Activated T-cell treated with anti-CD3 and anti-CD28 coated beads, Interleukin-2, amount 50 U/mL, for 24 hours (primary cell): ENCODE data around the gene PICALM.
A peak's percentile ranks its signal among the peaks of the same experiment; 100 is the strongest.
"Not testable (repeated sequence)": the region's sequence is repeated elsewhere in the genome, so short reads cannot be mapped to it uniquely, and the experiment has no call there.

Source experiments
- DNase-seq: peaks from one replicate; pipeline ENCODE4 v3.0.0-alpha.2; 2020
- H3K27ac Mint-ChIP-seq: 2 replicates; pipeline ENCODE4 v1.8.0; 2020; ENCODE audit warnings: mild to moderate bottlenecking, mixed read lengths
- H3K27me3 Mint-ChIP-seq: 2 replicates; pipeline ENCODE4 v1.8.0; 2020; ENCODE audit warnings: mixed read lengths
- H3K36me3 Mint-ChIP-seq: 2 replicates; pipeline ENCODE4 v1.8.0; 2020; ENCODE audit warnings: low read depth, mixed read lengths
- H3K4me1 Mint-ChIP-seq: 2 replicates; pipeline ENCODE4 v1.8.0; 2020; ENCODE audit warnings: low read depth, mixed read lengths
- H3K4me3 Mint-ChIP-seq: 2 replicates; pipeline ENCODE4 v1.8.0; 2020; ENCODE audit warnings: mild to moderate bottlenecking, moderate library complexity, mixed read lengths
- H3K9me3 Mint-ChIP-seq: 2 replicates; pipeline ENCODE4 v1.8.0; 2020; ENCODE audit warnings: mixed read lengths

PICALM gene

GRCh38 chr11:85939099-85940015 is 129.5 kb downstream of the PICALM start:
- DNase-seq, result no peak
- Mint-ChIP-seq H3K4me1 (peaks cover 13% of the 10 kb centered on the region), H3K27ac (peak overlapping the region; percentile 31), H3K27me3 (no peaks in the 10 kb centered on the region), H3K36me3 (no peaks in the 10 kb centered on the region), H3K9me3 (no peaks in the 10 kb centered on the region), H3K4me3 (no peak overlapping the region)

- no peak overlapping the region for H3K4me3 Mint-ChIP-seq
- no peak for DNase-seq
- H3K27me3 Mint-ChIP-seq, result peaks cover 3% of the 10 kb centered on the region
- H3K9me3 Mint-ChIP-seq, result no peaks in the 10 kb centered on the region
- peaks cover 13% of the 10 kb centered on the region for H3K4me1 Mint-ChIP-seq
- no peaks in the 10 kb centered on the region for H3K36me3 Mint-ChIP-seq
- H3K27ac Mint-ChIP-seq, result no peak overlapping the region
Observed at GRCh38 chr11:85937835-85938234, 131.0 kb downstream of the PICALM start.

GRCh38 chr11:85935751-85936150 is 133.1 kb downstream of the PICALM start:
- Mint-ChIP-seq H3K4me3 (no peak overlapping the region), H3K4me1 (peaks cover 13% of the 10 kb centered on the region), H3K27me3 (peaks cover 5% of the 10 kb centered on the region), H3K9me3 (no peaks in the 10 kb centered on the region), H3K27ac (no peak overlapping the region), H3K36me3 (no peaks in the 10 kb centered on the region)
- no peak for DNase-seq

- H3K4me1 Mint-ChIP-seq, result peaks cover 10% of the 10 kb centered on the region
- H3K36me3 Mint-ChIP-seq, result no peaks in the 10 kb centered on the region
- no peaks in the 10 kb centered on the region for H3K9me3 Mint-ChIP-seq
- peaks cover 5% of the 10 kb centered on the region for H3K27me3 Mint-ChIP-seq
- no peak overlapping the region for H3K27ac Mint-ChIP-seq
- DNase-seq, result no peak
- H3K4me3 Mint-ChIP-seq, result no peak overlapping the region
Observed at GRCh38 chr11:85934596-85935169, 134.2 kb downstream of the PICALM start.

GRCh38 chr11:85930879-85931366 is 138.0 kb downstream of the PICALM start:
- no peaks in the 10 kb centered on the region for H3K36me3 Mint-ChIP-seq
- no peak overlapping the region for H3K27ac Mint-ChIP-seq
- DNase-seq, result no peak
- no peak overlapping the region for H3K4me3 Mint-ChIP-seq
- H3K27me3 Mint-ChIP-seq, result peaks cover 24% of the 10 kb centered on the region
- peaks cover 2% of the 10 kb centered on the region for H3K9me3 Mint-ChIP-seq
- H3K4me1 Mint-ChIP-seq, result no peaks in the 10 kb centered on the region

- DNase-seq, H3K9me3 Mint-ChIP-seq, H3K36me3 Mint-ChIP-seq, H3K4me1 Mint-ChIP-seq, H3K27ac Mint-ChIP-seq, H3K4me3 Mint-ChIP-seq: not testable (repeated sequence)
- H3K27me3 Mint-ChIP-seq, result peaks cover 43% of the 10 kb centered on the region
Observed at GRCh38 chr11:85926653-85927214, 142.2 kb downstream of the PICALM start.

- Mint-ChIP-seq H3K36me3 (no peaks in the 10 kb centered on the region), H3K27ac (no peak overlapping the region), H3K27me3 (peaks cover 40% of the 10 kb centered on the region), H3K4me1 (peaks cover 7% of the 10 kb centered on the region), H3K4me3 (no peak overlapping the region), H3K9me3 (peaks cover 5% of the 10 kb centered on the region)
- no peak for DNase-seq
Observed at GRCh38 chr11:85923455-85923854, 145.4 kb downstream of the PICALM start.

- Mint-ChIP-seq H3K4me1 (peaks cover 7% of the 10 kb centered on the region), H3K4me3 (no peak overlapping the region), H3K27me3 (peaks cover 31% of the 10 kb centered on the region), H3K27ac (no peak overlapping the region), H3K9me3 (peaks cover 5% of the 10 kb centered on the region), H3K36me3 (no peaks in the 10 kb centered on the region)
- DNase-seq, result no peak
Observed at GRCh38 chr11:85922367-85922766, 146.5 kb downstream of the PICALM start.

GRCh38 chr11:85918910-85919794 is 149.7 kb downstream of the PICALM start:
- Mint-ChIP-seq H3K9me3 (peaks cover 5% of the 10 kb centered on the region), H3K27ac (no peak overlapping the region), H3K36me3 (no peaks in the 10 kb centered on the region), H3K4me1 (peaks cover 7% of the 10 kb centered on the region), H3K4me3 (no peak overlapping the region), H3K27me3 (peaks cover 13% of the 10 kb centered on the region)
- no peak for DNase-seq

GRCh38 chr11:85914425-85914824 is 154.5 kb downstream of the PICALM start:
- Mint-ChIP-seq H3K4me3 (no peak overlapping the region), H3K9me3 (no peaks in the 10 kb centered on the region), H3K27ac (no peak overlapping the region), H3K4me1 (no peaks in the 10 kb centered on the region), H3K36me3 (no peaks in the 10 kb centered on the region), H3K27me3 (no peaks in the 10 kb centered on the region)
- DNase-seq, result no peak

- no peaks in the 10 kb centered on the region for H3K36me3 Mint-ChIP-seq
- no peak overlapping the region for H3K4me3 Mint-ChIP-seq
- H3K4me1 Mint-ChIP-seq, result no peaks in the 10 kb centered on the region
- no peak for DNase-seq
- no peaks in the 10 kb centered on the region for H3K9me3 Mint-ChIP-seq
- H3K27me3 Mint-ChIP-seq, result no peaks in the 10 kb centered on the region
- H3K27ac Mint-ChIP-seq, result no peak overlapping the region
Observed at GRCh38 chr11:85913513-85913912, 155.4 kb downstream of the PICALM start.

- H3K4me1 Mint-ChIP-seq, result no peaks in the 10 kb centered on the region
- DNase-seq, result no peak
Observed at GRCh38 chr11:85912414-85912813, 156.5 kb downstream of the PICALM start.

More at GRCh38 chr11:85912414-85912813, 156.5 kb downstream of the PICALM start:
- Mint-ChIP-seq H3K36me3 (no peaks in the 10 kb centered on the region), H3K27ac (no peak overlapping the region), H3K9me3 (no peaks in the 10 kb centered on the region), H3K27me3 (no peaks in the 10 kb centered on the region), H3K4me3 (no peak overlapping the region)
